ENCODE measurements around the gene MAPK8IP3. TPM values are rescaled to one million over a fixed set of nuclear protein-coding genes. Genes with fewer than 3 reads are reported as not detected.

Gene MAPK8IP3
- total RNA-seq, 1 experiment from 2014 or later = 72.3 TPM

DNA sequence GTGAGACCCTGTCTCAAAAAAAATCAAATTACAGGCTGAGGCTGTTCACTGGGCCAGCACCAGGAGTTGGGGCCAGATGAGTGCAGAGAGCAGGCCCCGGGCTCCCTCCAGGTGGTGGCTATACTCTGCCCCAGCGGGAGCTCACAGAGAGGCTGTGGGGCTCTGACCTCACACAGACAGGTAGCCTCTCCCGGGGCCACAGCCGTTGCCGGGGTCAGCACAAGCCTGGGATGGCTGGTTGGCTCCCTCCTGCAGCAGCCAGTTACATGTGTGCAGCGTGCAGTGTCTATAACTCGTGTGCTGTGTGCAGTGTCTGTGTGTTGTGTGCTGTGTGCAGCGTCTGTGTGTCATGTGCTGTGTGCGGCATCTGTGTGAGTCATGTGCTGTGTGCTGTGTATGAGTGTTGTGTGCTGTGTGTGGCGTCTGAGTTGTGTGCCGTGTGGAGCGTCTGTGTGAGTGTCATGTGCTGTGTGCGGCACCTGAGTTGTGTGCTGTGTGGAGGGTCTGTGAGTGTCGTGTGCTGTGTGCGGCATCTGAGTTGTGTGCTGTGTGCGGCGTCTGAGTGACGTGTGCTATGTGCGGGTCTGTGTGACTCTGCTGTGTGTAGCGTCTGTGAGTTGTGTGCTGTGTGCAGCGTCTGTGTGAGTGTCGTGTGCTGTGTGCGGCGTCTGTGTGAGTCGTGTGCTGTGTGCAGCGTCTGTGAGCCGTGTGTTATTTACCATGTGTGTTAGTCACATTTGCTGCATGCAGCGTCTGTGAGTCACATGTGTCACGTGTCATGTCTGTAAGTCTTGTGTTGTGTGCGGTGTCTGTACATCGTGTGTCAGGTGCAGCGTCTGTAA lies 20.9 kb downstream of the MAPK8IP3 start (continued):
- TF ChIP-seq, protein P1, sequence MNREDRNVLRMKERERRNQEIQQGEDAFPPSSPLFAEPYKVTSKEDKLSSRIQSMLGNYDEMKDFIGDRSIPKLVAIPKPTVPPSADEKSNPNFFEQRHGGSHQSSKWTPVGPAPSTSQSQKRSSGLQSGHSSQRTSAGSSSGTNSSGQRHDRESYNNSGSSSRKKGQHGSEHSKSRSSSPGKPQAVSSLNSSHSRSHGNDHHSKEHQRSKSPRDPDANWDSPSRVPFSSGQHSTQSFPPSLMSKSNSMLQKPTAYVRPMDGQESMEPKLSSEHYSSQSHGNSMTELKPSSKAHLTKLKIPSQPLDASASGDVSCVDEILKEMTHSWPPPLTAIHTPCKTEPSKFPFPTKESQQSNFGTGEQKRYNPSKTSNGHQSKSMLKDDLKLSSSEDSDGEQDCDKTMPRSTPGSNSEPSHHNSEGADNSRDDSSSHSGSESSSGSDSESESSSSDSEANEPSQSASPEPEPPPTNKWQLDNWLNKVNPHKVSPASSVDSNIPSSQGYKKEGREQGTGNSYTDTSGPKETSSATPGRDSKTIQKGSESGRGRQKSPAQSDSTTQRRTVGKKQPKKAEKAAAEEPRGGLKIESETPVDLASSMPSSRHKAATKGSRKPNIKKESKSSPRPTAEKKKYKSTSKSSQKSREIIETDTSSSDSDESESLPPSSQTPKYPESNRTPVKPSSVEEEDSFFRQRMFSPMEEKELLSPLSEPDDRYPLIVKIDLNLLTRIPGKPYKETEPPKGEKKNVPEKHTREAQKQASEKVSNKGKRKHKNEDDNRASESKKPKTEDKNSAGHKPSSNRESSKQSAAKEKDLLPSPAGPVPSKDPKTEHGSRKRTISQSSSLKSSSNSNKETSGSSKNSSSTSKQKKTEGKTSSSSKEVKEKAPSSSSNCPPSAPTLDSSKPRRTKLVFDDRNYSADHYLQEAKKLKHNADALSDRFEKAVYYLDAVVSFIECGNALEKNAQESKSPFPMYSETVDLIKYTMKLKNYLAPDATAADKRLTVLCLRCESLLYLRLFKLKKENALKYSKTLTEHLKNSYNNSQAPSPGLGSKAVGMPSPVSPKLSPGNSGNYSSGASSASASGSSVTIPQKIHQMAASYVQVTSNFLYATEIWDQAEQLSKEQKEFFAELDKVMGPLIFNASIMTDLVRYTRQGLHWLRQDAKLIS (CRISPR knock-in tag; IDR thresholded peaks at IDR 0.05; ENCODE audit: borderline replicate concordance) = no peak
- no peak for TF ChIP-seq ZNF263 (CRISPR knock-in tag; IDR thresholded peaks at IDR 0.05; ENCODE audit: low read depth)

DNA sequence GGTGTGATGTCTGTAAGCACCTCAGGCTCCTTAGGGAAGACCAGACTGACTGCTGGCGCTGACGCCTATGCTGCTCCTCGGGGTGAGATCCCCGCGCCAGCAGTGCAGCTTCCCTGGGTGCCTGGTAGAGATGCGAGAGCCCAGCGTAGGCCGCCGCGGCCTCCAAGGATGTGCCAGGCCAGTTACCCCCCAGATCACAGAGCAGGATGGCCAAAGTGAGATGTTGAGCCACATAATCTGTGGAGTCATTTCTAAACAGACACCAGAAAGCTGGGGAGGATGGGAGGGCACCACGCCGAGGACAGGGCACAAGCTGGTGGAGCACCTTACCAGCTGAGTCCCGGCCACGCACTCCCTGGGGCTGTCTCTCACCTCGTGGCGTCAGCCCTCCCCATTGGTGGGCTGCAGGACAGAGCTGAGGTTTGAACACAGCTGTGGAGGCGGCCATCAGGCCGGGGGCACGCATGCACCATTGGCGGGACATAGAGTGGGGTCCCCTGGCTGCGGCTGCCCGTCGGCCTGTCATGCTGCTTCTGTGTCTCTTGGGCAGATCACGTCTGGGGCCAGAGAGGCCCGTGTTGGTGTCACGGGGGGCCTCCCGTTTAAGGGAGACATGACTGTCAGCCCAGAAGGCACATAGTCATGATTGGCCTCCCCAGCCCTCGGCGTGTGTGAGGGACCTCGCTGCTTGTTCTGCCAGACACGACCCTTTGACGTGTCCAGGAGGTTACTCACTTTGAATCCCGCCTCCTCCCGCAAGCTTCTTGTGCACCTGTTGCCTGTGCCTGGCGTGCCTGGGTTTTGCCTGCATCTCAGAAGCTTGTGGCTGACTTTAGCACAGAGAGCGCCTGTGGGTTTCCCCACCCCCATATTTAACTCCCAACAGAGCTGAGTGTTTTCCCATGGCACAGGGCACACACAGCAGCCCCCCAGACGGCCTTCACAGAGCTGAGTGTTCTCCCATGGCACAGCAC lies 21.9 kb downstream of the MAPK8IP3 start:
- Mint-ChIP-seq H3K36me3 (peaks cover 3% of the 10 kb centered on the region; the same call in 1 of the 2 replicates), H3K27me3 (ENCODE audit: low read depth) (no peaks in the 10 kb centered on the region), H3K27ac (no peak overlapping the region), H3K9me3 (no peaks in the 10 kb centered on the region), H3K4me3 (no peak overlapping the region), H3K4me1 (no peaks in the 10 kb centered on the region)
- DNase-seq (ENCODE audit: low spot score) (no peak), ATAC-seq (no peak)
- TF ChIP-seq, protein P2, sequence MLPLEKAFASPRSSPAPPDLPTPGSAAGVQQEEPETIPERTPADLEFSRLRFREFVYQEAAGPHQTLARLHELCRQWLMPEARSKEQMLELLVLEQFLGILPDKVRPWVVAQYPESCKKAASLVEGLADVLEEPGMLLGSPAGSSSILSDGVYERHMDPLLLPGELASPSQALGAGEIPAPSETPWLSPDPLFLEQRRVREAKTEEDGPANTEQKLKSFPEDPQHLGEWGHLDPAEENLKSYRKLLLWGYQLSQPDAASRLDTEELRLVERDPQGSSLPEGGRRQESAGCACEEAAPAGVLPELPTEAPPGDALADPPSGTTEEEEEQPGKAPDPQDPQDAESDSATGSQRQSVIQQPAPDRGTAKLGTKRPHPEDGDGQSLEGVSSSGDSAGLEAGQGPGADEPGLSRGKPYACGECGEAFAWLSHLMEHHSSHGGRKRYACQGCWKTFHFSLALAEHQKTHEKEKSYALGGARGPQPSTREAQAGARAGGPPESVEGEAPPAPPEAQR (CRISPR knock-in tag; IDR thresholded peaks at IDR 0.05) = no peak
- TF ChIP-seq SOX15 (CRISPR knock-in tag; IDR thresholded peaks at IDR 0.05) (no peak), OVOL2 (CRISPR knock-in tag; IDR thresholded peaks at IDR 0.05; ENCODE audit: borderline replicate concordance) (no peak), ZNF121 (CRISPR knock-in tag; IDR thresholded peaks at IDR 0.05) (no peak), IRF2 (CRISPR knock-in tag; IDR thresholded peaks at IDR 0.05; ENCODE audit: borderline replicate concordance, low read depth) (no peak), ZNF263 (CRISPR knock-in tag; IDR thresholded peaks at IDR 0.05; ENCODE audit: low read depth) (no peak), NFATC4 (CRISPR knock-in tag; IDR thresholded peaks at IDR 0.05) (no peak), NFYB (CRISPR knock-in tag; conservative IDR thresholded peaks at IDR 0.05; ENCODE audit: low read depth) (no peak), ZNF416 (CRISPR knock-in tag; IDR thresholded peaks at IDR 0.05) (no peak), NFE2L1 (CRISPR knock-in tag; IDR thresholded peaks at IDR 0.05) (no peak)
- TF ChIP-seq, protein P3, sequence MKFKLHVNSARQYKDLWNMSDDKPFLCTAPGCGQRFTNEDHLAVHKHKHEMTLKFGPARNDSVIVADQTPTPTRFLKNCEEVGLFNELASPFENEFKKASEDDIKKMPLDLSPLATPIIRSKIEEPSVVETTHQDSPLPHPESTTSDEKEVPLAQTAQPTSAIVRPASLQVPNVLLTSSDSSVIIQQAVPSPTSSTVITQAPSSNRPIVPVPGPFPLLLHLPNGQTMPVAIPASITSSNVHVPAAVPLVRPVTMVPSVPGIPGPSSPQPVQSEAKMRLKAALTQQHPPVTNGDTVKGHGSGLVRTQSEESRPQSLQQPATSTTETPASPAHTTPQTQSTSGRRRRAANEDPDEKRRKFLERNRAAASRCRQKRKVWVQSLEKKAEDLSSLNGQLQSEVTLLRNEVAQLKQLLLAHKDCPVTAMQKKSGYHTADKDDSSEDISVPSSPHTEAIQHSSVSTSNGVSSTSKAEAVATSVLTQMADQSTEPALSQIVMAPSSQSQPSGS (CRISPR knock-in tag; IDR thresholded peaks at IDR 0.05; ENCODE audit: borderline replicate concordance, low read depth) = no peak
- TF ChIP-seq, protein P4, sequence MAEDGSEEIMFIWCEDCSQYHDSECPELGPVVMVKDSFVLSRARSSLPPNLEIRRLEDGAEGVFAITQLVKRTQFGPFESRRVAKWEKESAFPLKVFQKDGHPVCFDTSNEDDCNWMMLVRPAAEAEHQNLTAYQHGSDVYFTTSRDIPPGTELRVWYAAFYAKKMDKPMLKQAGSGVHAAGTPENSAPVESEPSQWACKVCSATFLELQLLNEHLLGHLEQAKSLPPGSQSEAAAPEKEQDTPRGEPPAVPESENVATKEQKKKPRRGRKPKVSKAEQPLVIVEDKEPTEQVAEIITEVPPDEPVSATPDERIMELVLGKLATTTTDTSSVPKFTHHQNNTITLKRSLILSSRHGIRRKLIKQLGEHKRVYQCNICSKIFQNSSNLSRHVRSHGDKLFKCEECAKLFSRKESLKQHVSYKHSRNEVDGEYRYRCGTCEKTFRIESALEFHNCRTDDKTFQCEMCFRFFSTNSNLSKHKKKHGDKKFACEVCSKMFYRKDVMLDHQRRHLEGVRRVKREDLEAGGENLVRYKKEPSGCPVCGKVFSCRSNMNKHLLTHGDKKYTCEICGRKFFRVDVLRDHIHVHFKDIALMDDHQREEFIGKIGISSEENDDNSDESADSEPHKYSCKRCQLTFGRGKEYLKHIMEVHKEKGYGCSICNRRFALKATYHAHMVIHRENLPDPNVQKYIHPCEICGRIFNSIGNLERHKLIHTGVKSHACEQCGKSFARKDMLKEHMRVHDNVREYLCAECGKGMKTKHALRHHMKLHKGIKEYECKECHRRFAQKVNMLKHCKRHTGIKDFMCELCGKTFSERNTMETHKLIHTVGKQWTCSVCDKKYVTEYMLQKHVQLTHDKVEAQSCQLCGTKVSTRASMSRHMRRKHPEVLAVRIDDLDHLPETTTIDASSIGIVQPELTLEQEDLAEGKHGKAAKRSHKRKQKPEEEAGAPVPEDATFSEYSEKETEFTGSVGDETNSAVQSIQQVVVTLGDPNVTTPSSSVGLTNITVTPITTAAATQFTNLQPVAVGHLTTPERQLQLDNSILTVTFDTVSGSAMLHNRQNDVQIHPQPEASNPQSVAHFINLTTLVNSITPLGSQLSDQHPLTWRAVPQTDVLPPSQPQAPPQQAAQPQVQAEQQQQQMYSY (CRISPR knock-in tag; IDR thresholded peaks at IDR 0.05) = no peak
- TF ChIP-seq, protein P5, sequence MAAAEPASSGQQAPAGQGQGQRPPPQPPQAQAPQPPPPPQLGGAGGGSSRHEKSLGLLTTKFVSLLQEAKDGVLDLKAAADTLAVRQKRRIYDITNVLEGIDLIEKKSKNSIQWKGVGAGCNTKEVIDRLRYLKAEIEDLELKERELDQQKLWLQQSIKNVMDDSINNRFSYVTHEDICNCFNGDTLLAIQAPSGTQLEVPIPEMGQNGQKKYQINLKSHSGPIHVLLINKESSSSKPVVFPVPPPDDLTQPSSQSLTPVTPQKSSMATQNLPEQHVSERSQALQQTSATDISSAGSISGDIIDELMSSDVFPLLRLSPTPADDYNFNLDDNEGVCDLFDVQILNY (CRISPR knock-in tag; IDR thresholded peaks at IDR 0.05) = no peak
- TF ChIP-seq, protein P6, sequence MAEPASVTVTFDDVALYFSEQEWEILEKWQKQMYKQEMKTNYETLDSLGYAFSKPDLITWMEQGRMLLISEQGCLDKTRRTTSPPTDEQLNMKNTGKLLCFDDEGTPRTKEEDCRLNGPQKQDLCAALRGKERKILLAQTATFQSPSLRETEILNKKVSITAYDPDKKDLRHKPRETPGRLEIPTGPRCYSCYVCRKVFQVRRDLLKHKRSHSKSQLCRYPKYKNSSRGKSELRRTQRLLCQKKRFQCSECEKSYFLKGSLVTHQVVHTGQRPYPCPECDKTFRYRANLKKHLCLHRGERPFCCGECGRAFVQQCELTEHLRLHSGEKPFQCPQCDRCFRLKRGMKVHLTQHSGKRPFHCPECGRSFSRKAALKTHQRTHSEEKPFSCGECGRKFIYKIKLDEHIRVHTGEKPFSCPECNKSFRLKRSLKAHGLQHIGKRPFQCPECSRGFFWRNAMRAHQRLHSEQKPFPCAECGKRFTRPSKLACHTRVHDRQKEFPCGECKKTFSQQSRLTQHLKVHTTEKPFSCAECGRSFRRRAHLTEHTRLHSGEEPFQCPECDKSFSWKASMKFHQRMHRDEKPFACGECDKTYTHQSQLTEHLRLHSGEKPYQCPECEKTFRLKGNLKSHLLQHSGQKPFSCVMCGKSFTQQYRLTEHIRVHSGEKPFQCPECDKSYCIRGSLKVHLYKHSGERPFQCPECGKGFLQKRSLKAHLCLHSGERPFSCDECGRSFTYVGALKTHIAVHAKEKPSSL (CRISPR knock-in tag; conservative IDR thresholded peaks at IDR 0.05) = no peak
- ChIA-PET POLR2A (no interaction called here), CTCF (interaction anchor here (1.1 kb wide), 1 partner anchor 22 kb away, joined by 4 read pairs; the partner anchor contains the start of gene MAPK8IP3)
